Measurements from ENCODE around the gene ARHGAP25. TPM values are rescaled to one million over a fixed set of nuclear protein-coding genes. Genes with fewer than 3 reads are reported as not detected.

Gene ARHGAP25
- total RNA-seq, 6 experiments from 2014 or later = not detected

DNA sequence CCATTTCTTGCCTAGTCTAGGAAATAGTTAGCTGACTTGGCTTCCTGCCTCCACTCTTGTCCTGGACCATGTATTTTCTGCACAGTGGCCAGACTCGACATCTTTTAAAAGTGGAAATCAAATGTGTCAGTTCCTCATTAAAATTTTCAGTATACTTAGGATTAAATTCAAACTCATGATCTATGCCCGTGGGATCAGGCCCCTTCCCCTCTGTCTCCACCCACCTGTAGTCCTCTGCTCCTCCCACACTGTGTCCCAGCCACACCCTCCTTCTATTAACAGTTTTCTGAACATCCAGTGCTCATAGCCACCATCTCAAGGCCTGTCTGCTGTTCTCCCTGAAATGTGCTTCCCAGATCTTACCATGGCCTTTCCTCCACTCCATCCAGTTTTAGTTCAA, 13.3 kb downstream of the ARHGAP25 start:
- no peak for DNase-seq
- peaks cover 21% of the 10 kb centered on the region; the same call in 1 of the 2 replicates for H3K4me1 Mint-ChIP-seq (ENCODE audit: low read depth)
- H3K9me3 Mint-ChIP-seq = no peaks in the 10 kb centered on the region
- TF ChIP-seq, protein P1, sequence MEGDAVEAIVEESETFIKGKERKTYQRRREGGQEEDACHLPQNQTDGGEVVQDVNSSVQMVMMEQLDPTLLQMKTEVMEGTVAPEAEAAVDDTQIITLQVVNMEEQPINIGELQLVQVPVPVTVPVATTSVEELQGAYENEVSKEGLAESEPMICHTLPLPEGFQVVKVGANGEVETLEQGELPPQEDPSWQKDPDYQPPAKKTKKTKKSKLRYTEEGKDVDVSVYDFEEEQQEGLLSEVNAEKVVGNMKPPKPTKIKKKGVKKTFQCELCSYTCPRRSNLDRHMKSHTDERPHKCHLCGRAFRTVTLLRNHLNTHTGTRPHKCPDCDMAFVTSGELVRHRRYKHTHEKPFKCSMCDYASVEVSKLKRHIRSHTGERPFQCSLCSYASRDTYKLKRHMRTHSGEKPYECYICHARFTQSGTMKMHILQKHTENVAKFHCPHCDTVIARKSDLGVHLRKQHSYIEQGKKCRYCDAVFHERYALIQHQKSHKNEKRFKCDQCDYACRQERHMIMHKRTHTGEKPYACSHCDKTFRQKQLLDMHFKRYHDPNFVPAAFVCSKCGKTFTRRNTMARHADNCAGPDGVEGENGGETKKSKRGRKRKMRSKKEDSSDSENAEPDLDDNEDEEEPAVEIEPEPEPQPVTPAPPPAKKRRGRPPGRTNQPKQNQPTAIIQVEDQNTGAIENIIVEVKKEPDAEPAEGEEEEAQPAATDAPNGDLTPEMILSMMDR (IDR thresholded peaks at IDR 0.05) = no peak
- no peaks in the 10 kb centered on the region for H3K36me3 Mint-ChIP-seq (ENCODE audit: low read depth)
- no peak overlapping the region for H3K27ac Mint-ChIP-seq
- H3K27me3 Mint-ChIP-seq (ENCODE audit: insufficient read depth) = peaks cover 21% of the 10 kb centered on the region
- H3K4me3 Mint-ChIP-seq = no peak overlapping the region

DNA sequence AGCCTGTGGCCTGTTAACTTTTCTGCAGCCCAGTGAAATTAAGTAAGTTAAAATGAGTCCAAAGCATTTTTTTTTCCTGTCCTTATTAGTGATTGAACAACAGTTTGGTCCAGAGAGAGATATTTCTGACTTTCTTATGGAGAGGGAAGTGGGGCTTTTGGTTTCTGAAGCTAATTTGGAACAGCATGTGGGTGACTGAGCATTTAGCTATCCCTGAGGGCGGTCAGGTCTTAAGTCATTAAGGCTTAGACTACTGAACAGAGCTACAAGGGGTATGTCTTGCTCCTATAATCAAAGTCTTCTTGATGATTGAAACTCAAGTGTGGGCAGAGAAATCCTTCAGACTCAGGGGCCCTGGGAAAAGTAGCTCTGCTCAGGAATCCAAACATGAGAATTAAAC, 14.0 kb downstream of the ARHGAP25 start:
- Mint-ChIP-seq H3K36me3 (ENCODE audit: low read depth) (no peaks in the 10 kb centered on the region), H3K4me3 (no peak overlapping the region), H3K9me3 (no peaks in the 10 kb centered on the region), H3K27ac (no peak overlapping the region), H3K4me1 (ENCODE audit: low read depth) (peaks cover 19% of the 10 kb centered on the region; the same call in 1 of the 2 replicates), H3K27me3 (ENCODE audit: insufficient read depth) (peaks cover 21% of the 10 kb centered on the region)
- no peak for DNase-seq
- TF ChIP-seq, protein P1 (IDR thresholded peaks at IDR 0.05) = no peak

DNA sequence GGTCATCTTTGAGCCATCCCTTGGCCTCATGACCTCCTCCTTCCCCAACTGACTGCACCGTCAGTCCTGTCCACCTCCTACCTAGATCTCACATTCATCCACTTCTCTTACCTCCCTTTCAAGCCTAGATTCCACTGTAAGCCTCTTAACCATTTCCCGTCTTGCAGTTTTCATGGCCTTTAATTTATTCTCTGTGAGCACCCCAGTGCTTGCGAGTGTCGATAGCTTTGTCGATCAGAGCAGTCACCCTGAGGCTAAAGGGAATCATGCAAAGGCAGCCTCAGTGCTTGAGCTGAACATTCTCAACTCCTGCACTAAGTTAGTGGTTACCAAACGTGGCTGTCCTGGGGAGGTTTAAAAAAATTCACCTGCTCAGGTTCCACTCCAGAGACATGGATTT, 14.7 kb downstream of the ARHGAP25 start:
- H3K9me3 Mint-ChIP-seq = no peaks in the 10 kb centered on the region
- H3K27ac Mint-ChIP-seq = no peak overlapping the region
- H3K4me3 Mint-ChIP-seq = no peak overlapping the region
- H3K4me1 Mint-ChIP-seq (ENCODE audit: low read depth) = peaks cover 19% of the 10 kb centered on the region; the same call in 1 of the 2 replicates
- H3K27me3 Mint-ChIP-seq (ENCODE audit: insufficient read depth) = peaks cover 15% of the 10 kb centered on the region
- no peak for DNase-seq
- TF ChIP-seq, protein P1 (IDR thresholded peaks at IDR 0.05) = no peak
- H3K36me3 Mint-ChIP-seq (ENCODE audit: low read depth) = no peaks in the 10 kb centered on the region

DNA sequence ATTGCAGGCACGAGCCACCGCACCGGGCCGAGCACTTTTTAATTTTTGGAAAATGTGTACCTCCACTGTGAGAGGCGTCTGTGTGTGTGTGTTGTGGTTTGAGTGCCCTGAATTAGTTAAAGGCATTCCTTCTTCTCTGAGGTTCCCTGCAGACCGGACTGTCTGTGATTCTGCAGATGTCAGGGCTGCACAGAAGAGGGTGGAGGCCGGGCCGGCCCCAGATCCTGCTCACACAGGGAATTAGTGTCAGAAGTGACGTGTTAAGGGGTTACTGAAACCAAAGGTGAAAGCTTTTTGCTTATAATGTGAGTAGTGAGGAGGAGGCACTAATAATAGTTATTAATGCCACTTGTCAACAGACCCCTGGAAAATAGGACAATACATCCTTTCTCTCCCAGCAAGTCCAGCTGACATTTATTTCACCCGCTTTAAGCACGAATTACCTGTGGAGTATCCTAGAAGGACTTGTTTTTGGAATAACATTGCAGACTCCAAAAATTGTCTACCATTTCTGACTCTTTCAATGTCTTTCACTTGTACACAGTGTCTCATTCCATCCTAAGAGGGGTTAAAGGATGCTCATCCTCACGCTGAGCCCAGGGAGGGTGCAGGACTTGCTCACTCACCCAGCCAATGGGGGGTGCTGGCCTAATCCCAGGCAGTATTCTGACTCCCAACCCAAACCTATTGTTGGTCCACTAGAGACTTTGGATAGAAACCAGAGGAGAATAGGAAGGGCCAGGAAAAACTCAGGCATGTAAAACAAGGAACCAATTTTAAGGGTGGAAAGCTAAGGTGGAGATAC, 16.2 kb downstream of the ARHGAP25 start:
- Mint-ChIP-seq H3K9me3 (no peaks in the 10 kb centered on the region), H3K27me3 (ENCODE audit: insufficient read depth) (peaks cover 8% of the 10 kb centered on the region), H3K4me1 (ENCODE audit: low read depth) (peaks cover 27% of the 10 kb centered on the region; the same call in 1 of the 2 replicates), H3K36me3 (ENCODE audit: low read depth) (no peaks in the 10 kb centered on the region), H3K4me3 (no peak overlapping the region), H3K27ac (no peak overlapping the region)
- TF ChIP-seq, protein P1 (IDR thresholded peaks at IDR 0.05) = no peak
- DNase-seq = no peak

DNA sequence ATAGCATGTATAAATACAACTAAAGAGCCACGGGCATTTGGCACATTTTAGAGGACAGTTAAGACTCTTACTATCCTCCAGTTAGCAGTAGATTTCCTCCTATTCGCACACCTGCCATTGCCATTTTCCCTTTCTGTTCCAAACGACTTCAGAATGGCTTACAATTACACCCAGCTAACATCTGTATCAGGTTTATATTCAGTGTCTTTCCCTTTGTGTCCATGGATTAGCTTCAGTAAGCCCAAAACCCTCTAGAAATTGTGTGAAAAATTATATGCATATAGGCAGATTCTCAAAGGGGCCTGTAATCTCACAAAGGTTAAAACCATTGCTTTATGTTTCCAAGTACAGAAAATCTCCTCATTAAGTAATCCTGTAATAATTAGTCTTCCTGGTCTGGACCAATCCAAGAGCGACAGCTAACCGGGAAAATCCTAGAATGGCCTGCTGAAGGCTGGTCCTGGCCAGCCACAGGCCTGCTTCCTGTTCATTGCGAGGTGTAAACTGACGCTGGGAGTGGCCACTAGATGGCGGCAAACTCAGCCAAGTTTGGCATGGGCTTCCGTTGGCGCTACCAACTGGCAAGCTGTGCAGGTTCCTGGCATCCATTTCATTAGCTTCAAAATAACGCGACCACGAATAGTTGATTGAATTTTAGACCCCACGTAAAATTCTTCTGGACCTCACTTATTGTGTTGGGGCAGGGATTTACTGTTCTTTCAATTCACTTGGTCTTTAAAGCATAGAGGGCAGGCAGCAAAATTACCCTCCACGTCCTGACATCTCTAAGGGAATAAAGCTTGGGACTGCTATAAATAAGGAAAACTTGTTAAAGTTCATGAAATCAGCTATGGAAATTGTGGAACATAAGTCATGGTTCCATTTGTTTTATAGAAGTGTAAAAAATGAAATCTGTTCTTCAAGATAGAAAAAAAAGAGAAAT, 17.1 kb downstream of the ARHGAP25 start:
- peaks cover 12% of the 10 kb centered on the region for H3K27me3 Mint-ChIP-seq (ENCODE audit: insufficient read depth)
- TF ChIP-seq, protein P1 (IDR thresholded peaks at IDR 0.05) = peak; percentile 98
- peaks cover 27% of the 10 kb centered on the region; the same call in 1 of the 2 replicates for H3K4me1 Mint-ChIP-seq (ENCODE audit: low read depth)
- no peaks in the 10 kb centered on the region for H3K36me3 Mint-ChIP-seq (ENCODE audit: low read depth)
- DNase-seq = peak; percentile 80
- no peak overlapping the region for H3K4me3 Mint-ChIP-seq
- no peaks in the 10 kb centered on the region for H3K9me3 Mint-ChIP-seq
- H3K27ac Mint-ChIP-seq = no peak overlapping the region; the same call in 1 of the 2 replicates

Measured in HFFc6 (cell line).